ENCODE data around the gene CEP72. TPM values are rescaled to one million over a fixed set of nuclear protein-coding genes. Genes with fewer than 3 reads are reported as not detected.

CEP72 gene
- total RNA-seq, 1 experiment from 2014 or later, result 24.8 TPM

DNA sequence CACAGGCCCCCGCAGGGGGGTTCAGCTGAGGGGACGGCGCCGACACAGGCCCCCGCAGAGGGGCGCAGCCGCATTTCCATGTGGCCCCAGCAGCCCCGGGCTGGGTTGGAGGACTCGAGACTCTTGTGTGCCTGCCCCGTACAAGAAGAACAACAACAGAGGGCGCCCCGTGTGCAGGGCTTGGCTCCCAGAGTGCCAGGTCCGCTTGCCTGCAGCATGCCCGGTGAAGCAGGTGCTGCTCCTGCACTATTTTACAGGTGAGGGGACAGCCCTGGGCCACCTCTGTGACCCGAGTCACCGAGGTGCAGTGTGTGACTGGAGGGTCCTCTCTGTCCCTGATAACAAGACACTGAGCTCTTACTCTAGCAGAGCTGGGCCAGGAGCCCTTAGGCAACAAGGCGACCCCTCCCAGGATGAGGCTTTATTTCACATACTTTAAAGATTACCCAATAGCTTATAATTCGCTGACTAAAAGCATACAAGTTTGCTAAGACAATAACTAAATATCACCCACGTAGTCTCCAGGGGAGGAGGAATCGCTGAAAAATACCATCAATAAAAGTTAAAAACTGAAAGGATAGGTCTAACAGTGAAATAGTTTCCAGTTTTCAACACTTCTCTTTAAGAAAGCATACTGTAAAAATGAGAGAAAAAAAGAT lies 46.2 kb upstream of the CEP72 start:
- H3T11ph ChIP-seq (ENCODE audit: low read length), result no peak overlapping the region
- no peak overlapping the region for H3K23ac ChIP-seq (ENCODE audit: insufficient read length, low read depth, low read length)
- H3K56ac ChIP-seq (ENCODE audit: insufficient read length, low read depth, low read length), result no peak overlapping the region
- peaks cover 40% of the 10 kb centered on the region for H3K27me3 Mint-ChIP-seq (ENCODE audit: low read depth)
- H4K20me1 ChIP-seq (ENCODE audit: control insufficient read depth, insufficient read depth, insufficient read length), result no peaks in the 10 kb centered on the region
- no peak overlapping the region for H3K27ac Mint-ChIP-seq
- H3K36me3 Mint-ChIP-seq (ENCODE audit: insufficient read depth in 1 of 3, low read depth in 3 of 3), result no peaks in the 10 kb centered on the region
- no peak overlapping the region for H2BK20ac ChIP-seq (ENCODE audit: low read depth, low read length, poor library complexity, severe bottlenecking)
- H2AK5ac ChIP-seq (ENCODE audit: insufficient read length, low read length), result no peak overlapping the region
- H3K14ac ChIP-seq (ENCODE audit: insufficient read depth, low read length), result no peak overlapping the region
- H3K9me3 Mint-ChIP-seq, result peaks cover 0 to 3% of the 10 kb centered on the region in 2 experiments; a peak in 1 of 5 replicates
- no peaks in the 10 kb centered on the region for H3K23me2 ChIP-seq (ENCODE audit: insufficient read length, low read depth, low read length, poor library complexity, severe bottlenecking)
- H3K27me3 ChIP-seq (ENCODE audit: insufficient read depth, low read length), result peaks cover 2% of the 10 kb centered on the region; the same call in 1 of the 2 replicates
- TF ChIP-seq, protein P1, sequence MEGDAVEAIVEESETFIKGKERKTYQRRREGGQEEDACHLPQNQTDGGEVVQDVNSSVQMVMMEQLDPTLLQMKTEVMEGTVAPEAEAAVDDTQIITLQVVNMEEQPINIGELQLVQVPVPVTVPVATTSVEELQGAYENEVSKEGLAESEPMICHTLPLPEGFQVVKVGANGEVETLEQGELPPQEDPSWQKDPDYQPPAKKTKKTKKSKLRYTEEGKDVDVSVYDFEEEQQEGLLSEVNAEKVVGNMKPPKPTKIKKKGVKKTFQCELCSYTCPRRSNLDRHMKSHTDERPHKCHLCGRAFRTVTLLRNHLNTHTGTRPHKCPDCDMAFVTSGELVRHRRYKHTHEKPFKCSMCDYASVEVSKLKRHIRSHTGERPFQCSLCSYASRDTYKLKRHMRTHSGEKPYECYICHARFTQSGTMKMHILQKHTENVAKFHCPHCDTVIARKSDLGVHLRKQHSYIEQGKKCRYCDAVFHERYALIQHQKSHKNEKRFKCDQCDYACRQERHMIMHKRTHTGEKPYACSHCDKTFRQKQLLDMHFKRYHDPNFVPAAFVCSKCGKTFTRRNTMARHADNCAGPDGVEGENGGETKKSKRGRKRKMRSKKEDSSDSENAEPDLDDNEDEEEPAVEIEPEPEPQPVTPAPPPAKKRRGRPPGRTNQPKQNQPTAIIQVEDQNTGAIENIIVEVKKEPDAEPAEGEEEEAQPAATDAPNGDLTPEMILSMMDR (conservative IDR thresholded peaks at IDR 0.05), result peak; percentile 21; the same call in 1 of the 3 replicates
- no peak overlapping the region for H3K27ac ChIP-seq (ENCODE audit: insufficient read length, low read depth, low read length)
- no peak overlapping the region for H3K4ac ChIP-seq (ENCODE audit: low read depth, low read length)
- no peak overlapping the region for H3K9ac ChIP-seq (ENCODE audit: extremely low read depth, insufficient read length, low read length)
- H2BK5ac ChIP-seq (ENCODE audit: insufficient read length, low read length), result no peak overlapping the region
- H4K91ac ChIP-seq (ENCODE audit: insufficient read length, low read depth, low read length), result no peak overlapping the region
- no peak overlapping the region for H2BK120ac ChIP-seq (ENCODE audit: low read depth, low read length, poor library complexity, severe bottlenecking)
- no peak overlapping the region for H4K8ac ChIP-seq (replicated peaks; ENCODE audit: insufficient read length, low read depth, low read length)
- peak overlapping the region; percentile 43 for H3K4me2 ChIP-seq (ENCODE audit: insufficient read depth, insufficient read length, low read length)
- no CpG with 5 or more reads among the region's 20 CpGs for WGBS (ENCODE audit: extremely low coverage, insufficient read length, low lambda C conversion rate)
- H3K4me1 ChIP-seq (ENCODE audit: insufficient read depth, low read length), result no peaks in the 10 kb centered on the region
- no peak overlapping the region for H2BK12ac ChIP-seq (ENCODE audit: insufficient read length, low read depth, low read length)
- H3K4me1 Mint-ChIP-seq, result peaks cover 3% of the 10 kb centered on the region in 2 experiments; a peak in 2 of 4 replicates
- H4K5ac ChIP-seq (ENCODE audit: insufficient read length, low read depth, low read length), result no peak overlapping the region
- no peak overlapping the region for H2BK15ac ChIP-seq (ENCODE audit: low read depth, low read length)
- peak; percentile 64 for DNase-seq
- H3K4me3 Mint-ChIP-seq, result peak overlapping the region; percentile 22 to 67; a peak in 4 of 5 replicates
- H3K79me1 ChIP-seq (ENCODE audit: insufficient read depth, low read depth, low read length, poor library complexity, severe bottlenecking), result no peaks in the 10 kb centered on the region
- no peaks in the 10 kb centered on the region for H3K79me2 ChIP-seq (ENCODE audit: insufficient read depth, low read length)
- H3K18ac ChIP-seq (ENCODE audit: insufficient read length, low read depth, low read length), result no peak overlapping the region
- no peak overlapping the region for H2AFZ ChIP-seq (ENCODE audit: low read length)
- no peaks in the 10 kb centered on the region for H3K9me3 ChIP-seq (ENCODE audit: control insufficient read depth, low read depth, low read length)

Measured in H9 (cell line).